Panc1 (cell line): Measurements from ENCODE around the gene AGBL4. TPM values are rescaled to one million over a fixed set of nuclear protein-coding genes. Genes with fewer than 3 reads are reported as not detected.

Experiments used
- ATAC-seq: fragments of 200-7000 bp; cut with Tn5 transposase; 2 replicates; pipeline ENCODE4 v1.9.1; 2020; ENCODE audit warnings: mild to moderate bottlenecking, moderate library complexity
- BruUV-seq: library from RNA; stranded (reverse); fragments of 400-500 nt; replicated peaks from 2 replicates; lab custom pipeline; 2021; lab: Mats Ljungman, UMichigan
- CTCF ChIA-PET: fragments of 300-600 bp; sonication (Branson Sonifier 250); formaldehyde crosslinking; loops from one replicate; lab custom pipeline; 2022; ENCODE audit warnings: antibody characterized with exemption; lab: Charles Lee
- POLR2A ChIA-PET: fragments of 300-600 bp; sonication (Branson Sonifier 250); formaldehyde crosslinking; loops from one replicate; lab custom pipeline; 2022; ENCODE audit warnings: antibody characterized with exemption; lab: Charles Lee
- DNase-seq: peaks from one replicate; pipeline ENCODE4 v3.0.0-alpha.2; 2010; ENCODE audit warnings: low read depth, low spot score
- H3K27ac ChIP-seq: 2 replicates; pipeline ENCODE4 v1.5.1; 2011; ENCODE audit warnings: mild to moderate bottlenecking, low read length, inconsistent platforms
- H3K27me3 ChIP-seq: fragments of 200-500 bp; sonication (Bioruptor generic); 2 replicates; pipeline ENCODE4 v1.6.0; 2014; ENCODE audit warnings: low read length, inconsistent platforms; ENCODE audit not compliant: control insufficient read depth, insufficient read depth
- H3K36me3 ChIP-seq: fragments of 200-500 bp; sonication (Bioruptor generic); 2 replicates; pipeline ENCODE4 v1.5.1; 2014; ENCODE audit warnings: inconsistent platforms, mild to moderate bottlenecking, low read length, moderate library complexity; ENCODE audit not compliant: control insufficient read depth, insufficient read depth
- H3K4me1 ChIP-seq: 2 replicates; pipeline ENCODE4 v1.5.1; 2011; ENCODE audit warnings: inconsistent platforms, mild to moderate bottlenecking, low read length, moderate library complexity; ENCODE audit not compliant: control insufficient read depth, insufficient read depth
- H3K4me3 ChIP-seq, 2 experiments: 2 replicates each; pipeline ENCODE4 v1.5.1; 2011 to 2012; ENCODE audit warnings: low read depth in 2 of 2, low read length in 2 of 2, mild to moderate bottlenecking in 2 of 2, inconsistent platforms in 1 of 2, moderate library complexity in 1 of 2
- H3K9me3 ChIP-seq: fragments of 200-500 bp; sonication (Bioruptor generic); 2 replicates; pipeline ENCODE4 v1.5.1; 2014; ENCODE audit warnings: low read depth, mild to moderate bottlenecking, inconsistent platforms, low read length, moderate library complexity; ENCODE audit not compliant: control insufficient read depth, insufficient read depth
- CTCF ChIP-seq: fragments of 450-650 bp; IDR thresholded peaks from 2 replicates; pipeline ENCODE4 v1.5.1; 2017; ENCODE audit warnings: mild to moderate bottlenecking
- POLR2AphosphoS5 ChIP-seq: IDR thresholded peaks from 2 replicates; pipeline ENCODE4 v1.6.1; 2012; ENCODE audit warnings: mild to moderate bottlenecking, low read depth, low read length, moderate library complexity
- SIN3A ChIP-seq: IDR thresholded peaks from 2 replicates; pipeline ENCODE4 v1.6.1; 2012; ENCODE audit warnings: low read depth, mild to moderate bottlenecking, low read length, moderate library complexity, borderline replicate concordance; ENCODE audit not compliant: insufficient read depth
- TCF7L2 ChIP-seq: IDR thresholded peaks from 2 replicates; pipeline ENCODE4 v1.6.1; 2011; ENCODE audit warnings: mild to moderate bottlenecking, low read depth, low read length, inconsistent platforms
- in situ Hi-C: cut with HindIII; loops from 2 replicates; pipeline ENCODE4 v1.10.0; 2016; ENCODE audit warnings: low sequenced_read_pairs, low pct_unique_long_range_greater_than_20kb
- intact Hi-C: fragments of 100-400 bp; cut with micrococcal nuclease; formaldehyde crosslinking; loops from one replicate; pipeline ENCODE4 v1.10.0; 2022; ENCODE audit not compliant: unreplicated experiment
- total RNA-seq: library from RNA; stranded (reverse); gene quantifications from one replicate; pipeline ENCODE4 v1.2.1, GENCODE V29; 2021; ENCODE audit not compliant: unreplicated experiment
- TF ChIP-seq, protein P1 (sequence below), 2 experiments: IDR thresholded peaks; 2 replicates each; pipeline ENCODE4 v1.6.1; 2011 to 2012; ENCODE audit warnings: low read depth in 2 of 2, control low read depth in 1 of 2, low read length in 1 of 2, mild to moderate bottlenecking in 1 of 2, moderate library complexity in 1 of 2; ENCODE audit not compliant: insufficient read depth in 1 of 2

AGBL4 gene
- total RNA-seq, 1 experiment from 2014 or later = not detected

DNA sequence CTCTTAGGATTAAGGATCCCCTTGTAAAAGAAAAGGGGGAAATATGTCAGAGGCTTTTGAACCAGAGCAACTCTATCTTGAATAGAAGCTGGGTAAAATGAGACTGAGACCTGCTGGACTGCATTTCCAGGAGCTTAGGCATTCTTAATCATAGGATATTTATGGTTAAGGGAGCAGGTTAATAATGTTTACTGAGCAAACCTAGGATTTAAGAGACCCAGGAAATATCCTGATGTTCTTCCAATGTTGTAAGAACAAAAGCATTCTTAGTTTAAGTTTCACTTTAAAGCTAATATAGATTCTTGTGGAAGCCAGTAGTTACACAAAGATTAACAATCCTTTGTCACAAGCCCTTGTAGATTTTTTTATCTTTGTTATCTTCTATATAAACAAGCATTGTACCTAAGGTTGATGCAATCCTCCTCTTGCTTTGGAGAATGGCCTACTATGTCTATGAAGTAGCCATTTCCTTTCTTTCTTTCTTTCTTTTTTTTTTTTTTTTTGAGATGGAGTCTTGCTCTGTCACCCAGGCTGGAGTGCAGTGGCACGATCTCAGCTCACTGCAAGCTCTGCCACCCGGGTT lies 676.9 kb downstream of the AGBL4 start:
- no peaks in the 10 kb centered on the region for H3K9me3 ChIP-seq
- intact Hi-C loops (no loop called here), in situ Hi-C loops (no loop called here)
- no peaks in the 10 kb centered on the region for H3K4me1 ChIP-seq
- ChIA-PET POLR2A (no interaction called here), CTCF (no interaction called here)
- DNase-seq (no peak), ATAC-seq (no peak)
- no peak overlapping the region for H3K27ac ChIP-seq
- no peaks in the 10 kb centered on the region for H3K27me3 ChIP-seq
- H3K4me3 ChIP-seq = no peak overlapping the region
- no peak for TF ChIP-seq CTCF
- TF ChIP-seq TCF7L2 = no peak
- no TSS peak for BruUV-seq
- no peaks in the 10 kb centered on the region for H3K36me3 ChIP-seq

DNA sequence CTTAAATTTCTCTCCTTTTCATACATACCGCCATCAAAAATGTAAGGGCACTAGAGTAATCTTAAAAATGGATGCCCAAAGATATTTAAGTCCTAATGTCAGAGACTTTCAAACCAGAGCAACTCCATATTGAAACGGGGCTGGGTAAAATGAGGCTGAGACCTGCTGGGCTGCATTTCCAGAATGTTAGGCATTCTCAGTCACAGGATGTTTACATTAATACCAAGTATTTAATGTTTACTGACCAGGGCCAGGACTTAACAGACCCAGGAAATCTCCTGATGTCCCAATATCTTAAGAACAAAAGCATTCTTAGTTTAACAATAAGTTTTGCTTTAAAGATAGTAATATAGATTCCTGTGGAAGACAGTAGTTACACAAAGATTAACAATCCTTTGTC lies 683.2 kb downstream of the AGBL4 start:
- Histone ChIP-seq H3K27me3 (no peaks in the 10 kb centered on the region), H3K9me3 (no peaks in the 10 kb centered on the region), H3K4me3 (no peak overlapping the region), H3K27ac (no peak overlapping the region), H3K36me3 (no peaks in the 10 kb centered on the region), H3K4me1 (no peaks in the 10 kb centered on the region)
- DNase-seq (no peak), ATAC-seq (no peak)
- ChIA-PET CTCF (no interaction called here), POLR2A (no interaction called here)
- in situ Hi-C loops (no loop called here), intact Hi-C loops (no loop called here)
- no peak for TF ChIP-seq TCF7L2
- TF ChIP-seq SIN3A = no peak
- no peak for TF ChIP-seq CTCF
- TF ChIP-seq, protein P1, sequence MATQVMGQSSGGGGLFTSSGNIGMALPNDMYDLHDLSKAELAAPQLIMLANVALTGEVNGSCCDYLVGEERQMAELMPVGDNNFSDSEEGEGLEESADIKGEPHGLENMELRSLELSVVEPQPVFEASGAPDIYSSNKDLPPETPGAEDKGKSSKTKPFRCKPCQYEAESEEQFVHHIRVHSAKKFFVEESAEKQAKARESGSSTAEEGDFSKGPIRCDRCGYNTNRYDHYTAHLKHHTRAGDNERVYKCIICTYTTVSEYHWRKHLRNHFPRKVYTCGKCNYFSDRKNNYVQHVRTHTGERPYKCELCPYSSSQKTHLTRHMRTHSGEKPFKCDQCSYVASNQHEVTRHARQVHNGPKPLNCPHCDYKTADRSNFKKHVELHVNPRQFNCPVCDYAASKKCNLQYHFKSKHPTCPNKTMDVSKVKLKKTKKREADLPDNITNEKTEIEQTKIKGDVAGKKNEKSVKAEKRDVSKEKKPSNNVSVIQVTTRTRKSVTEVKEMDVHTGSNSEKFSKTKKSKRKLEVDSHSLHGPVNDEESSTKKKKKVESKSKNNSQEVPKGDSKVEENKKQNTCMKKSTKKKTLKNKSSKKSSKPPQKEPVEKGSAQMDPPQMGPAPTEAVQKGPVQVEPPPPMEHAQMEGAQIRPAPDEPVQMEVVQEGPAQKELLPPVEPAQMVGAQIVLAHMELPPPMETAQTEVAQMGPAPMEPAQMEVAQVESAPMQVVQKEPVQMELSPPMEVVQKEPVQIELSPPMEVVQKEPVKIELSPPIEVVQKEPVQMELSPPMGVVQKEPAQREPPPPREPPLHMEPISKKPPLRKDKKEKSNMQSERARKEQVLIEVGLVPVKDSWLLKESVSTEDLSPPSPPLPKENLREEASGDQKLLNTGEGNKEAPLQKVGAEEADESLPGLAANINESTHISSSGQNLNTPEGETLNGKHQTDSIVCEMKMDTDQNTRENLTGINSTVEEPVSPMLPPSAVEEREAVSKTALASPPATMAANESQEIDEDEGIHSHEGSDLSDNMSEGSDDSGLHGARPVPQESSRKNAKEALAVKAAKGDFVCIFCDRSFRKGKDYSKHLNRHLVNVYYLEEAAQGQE (IDR thresholded peaks at IDR 0.05; ENCODE audit: insufficient read depth in 1 of 2, low read depth in 2 of 2, low read length in 1 of 2) = no peak
- no peak for TF ChIP-seq POLR2AphosphoS5
- no TSS peak for BruUV-seq
